ENCODE data around the gene SLC16A3. TPM values are rescaled to one million over a fixed set of nuclear protein-coding genes. Genes with fewer than 3 reads are reported as not detected.

SLC16A3 gene
- total and polyA plus RNA-seq, 10 of the 15 experiments (the other 5 are each of a cell fraction or from before 2014, with no cell fraction given), result 0.10 to 46.5 (median 8.0) TPM

GRCh38 chr17:82218349-82219075, 10.3 kb upstream of the SLC16A3 start:
- H3K9ac ChIP-seq (ENCODE audit: control insufficient read depth, insufficient read depth, low read length), result no peak overlapping the region
- RAD21 ChIA-PET (ENCODE audit: unreplicated experiment), result no interaction called here
- H3K4me2 ChIP-seq (ENCODE audit: control insufficient read depth, insufficient read depth), result no peak overlapping the region
- no peak overlapping the region for H2AFZ ChIP-seq (ENCODE audit: control insufficient read depth, low read depth, low read length)
- CTCF ChIA-PET, result interaction anchor here (1.7 kb wide), 1 partner anchor 13 kb away, joined by 4 read pairs; no protein-coding TSS in a partner anchor
- no peak for DNase-seq (ENCODE audit: low read depth, low spot score)
- H3K9me3 ChIP-seq (replicated peaks; ENCODE audit: control insufficient read depth, insufficient read depth, low read length), result no peaks in the 10 kb centered on the region; the same call in 2 of the 3 replicates
- in situ Hi-C loops (cut with MboI), result no loop called here
- intact Hi-C loops (cut with micrococcal nuclease; ENCODE audit: unreplicated experiment), result no loop called here
- TF ChIP-seq RAD51 (IDR thresholded peaks at IDR 0.05), result no peak
- TF ChIP-seq SMC3 (IDR thresholded peaks at IDR 0.05; ENCODE audit: borderline replicate concordance, low read length), result no peak
- no peak for TF ChIP-seq SREBF1 (IDR thresholded peaks at IDR 0.05; ENCODE audit: low read length)
- no peak for TF ChIP-seq LARP7 (IDR thresholded peaks at IDR 0.05)
- TF ChIP-seq ZNF24 (IDR thresholded peaks at IDR 0.05), result no peak
- no peak for TF ChIP-seq GATAD2B (conservative IDR thresholded peaks at IDR 0.05; ENCODE audit: low read depth)
- no peak for TF ChIP-seq IKZF1 (conservative IDR thresholded peaks at IDR 0.05)
- no peak for TF ChIP-seq CEBPB (IDR thresholded peaks at IDR 0.05; ENCODE audit: borderline replicate concordance in 1 of 2, low read depth in 2 of 2, low read length in 2 of 2)
- TF ChIP-seq TCF12 (IDR thresholded peaks at IDR 0.05; ENCODE audit: low read depth, low read length), result no peak
- no peak for TF ChIP-seq EGR1 (IDR thresholded peaks at IDR 0.05; ENCODE audit: borderline replicate concordance in 1 of 2, low read depth in 2 of 2, low read length in 2 of 2)
- TF ChIP-seq NR2C1 (IDR thresholded peaks at IDR 0.05), result no peak
- TF ChIP-seq BCL11A (IDR thresholded peaks at IDR 0.05; ENCODE audit: low read depth, low read length), result no peak
- TF ChIP-seq MTA3 (IDR thresholded peaks at IDR 0.05; ENCODE audit: borderline replicate concordance, low read length), result no peak
- TF ChIP-seq SUPT20H (IDR thresholded peaks at IDR 0.05; ENCODE audit: borderline replicate concordance, control insufficient read depth, low read depth, low read length), result no peak
- no peak for TF ChIP-seq IKZF2 (IDR thresholded peaks at IDR 0.05)
- no peak for TF ChIP-seq CTCF (IDR thresholded peaks at IDR 0.05 in 2 of 3, conservative IDR thresholded peaks at IDR 0.05 in 1 of 3; ENCODE audit: control insufficient read depth in 2 of 3, extremely low read depth in 1 of 3, insufficient read depth in 1 of 3, low read depth in 3 of 3, low read length in 3 of 3)
- TF ChIP-seq RUNX3 (IDR thresholded peaks at IDR 0.05; ENCODE audit: low read length), result no peak
- BruUV-seq (replicated peaks), result no TSS peak
- H4K20me1 ChIP-seq (ENCODE audit: control insufficient read depth, insufficient read depth), result no peaks in the 10 kb centered on the region
- no peak overlapping the region for H3K4me3 ChIP-seq
- H3K4me1 ChIP-seq (ENCODE audit: control insufficient read depth, insufficient read depth, low read length), result peaks cover 20% of the 10 kb centered on the region
- WGBS (ENCODE audit: insufficient coverage, insufficient replicate concordance, low lambda C conversion rate, missing lambda C conversion rate), result 71% methylated on average over 25 of the region's 32 CpGs
- no peaks in the 10 kb centered on the region; a peak in 1 of 4 replicates for H3K27me3 ChIP-seq (replicated peaks in 1 of 2; ENCODE audit: control insufficient read depth in 2 of 2, insufficient read depth in 2 of 2, low read length in 1 of 2)
- no peaks in the 10 kb centered on the region for H3K36me3 ChIP-seq (ENCODE audit: control insufficient read depth in 2 of 2, insufficient read depth in 2 of 2, low read length in 1 of 2)
- no peak for ATAC-seq
- H3K79me2 ChIP-seq (ENCODE audit: control insufficient read depth, insufficient read depth, low read length), result no peaks in the 10 kb centered on the region
- no peak overlapping the region for H3K27ac ChIP-seq (ENCODE audit: control insufficient read depth, insufficient read depth)
- no peak for FAIRE-seq
- SMC1A ChIA-PET (ENCODE audit: uncharacterized antibody, unreplicated experiment), result no interaction called here
- POLR2A ChIA-PET, result interaction anchor here (1.9 kb wide), 1 partner anchor 12 kb away, joined by 4 read pairs; no protein-coding TSS in a partner anchor
